ENCODE data around the gene LHX8.

GRCh38 chr1:75126611-75127101 lies 7.5 kb upstream of the LHX8 start:
- no peak for TF ChIP-seq CTCF (IDR thresholded peaks at IDR 0.05; ENCODE audit: low read depth, low read length)
- no peak for TF ChIP-seq EZH2phosphoT487 (IDR thresholded peaks at IDR 0.05; ENCODE audit: low read depth)
